ENCODE measurements around the gene AOX1.

The AOX1 gene

DNA sequence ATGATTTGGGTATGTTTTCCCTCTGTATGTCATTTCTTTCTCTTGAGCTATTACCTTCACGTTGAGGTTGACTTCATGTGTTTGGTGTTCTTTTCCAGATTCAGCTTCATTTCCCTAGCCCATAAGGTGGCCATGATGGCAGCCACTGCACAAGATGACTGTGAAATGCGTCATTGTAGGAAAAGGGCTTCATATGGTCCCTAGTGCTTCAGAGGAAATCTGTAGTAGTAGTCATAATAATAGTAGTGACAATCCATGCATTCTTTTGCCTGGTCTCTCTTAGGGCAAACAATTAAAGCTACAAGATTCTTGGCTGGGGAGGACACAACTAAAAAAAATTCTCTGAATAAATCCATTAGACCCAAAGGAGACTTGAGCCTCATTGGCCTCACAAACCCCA is 28.4 kb downstream of the AOX1 start:
- peak; percentile 25 for DNase-seq
- no peak overlapping the region for H3K4me3 ChIP-seq (ENCODE audit: low read depth, low read length)
- no peaks in the 10 kb centered on the region for H3K27me3 ChIP-seq (replicated peaks)
- TF ChIP-seq, protein P1, sequence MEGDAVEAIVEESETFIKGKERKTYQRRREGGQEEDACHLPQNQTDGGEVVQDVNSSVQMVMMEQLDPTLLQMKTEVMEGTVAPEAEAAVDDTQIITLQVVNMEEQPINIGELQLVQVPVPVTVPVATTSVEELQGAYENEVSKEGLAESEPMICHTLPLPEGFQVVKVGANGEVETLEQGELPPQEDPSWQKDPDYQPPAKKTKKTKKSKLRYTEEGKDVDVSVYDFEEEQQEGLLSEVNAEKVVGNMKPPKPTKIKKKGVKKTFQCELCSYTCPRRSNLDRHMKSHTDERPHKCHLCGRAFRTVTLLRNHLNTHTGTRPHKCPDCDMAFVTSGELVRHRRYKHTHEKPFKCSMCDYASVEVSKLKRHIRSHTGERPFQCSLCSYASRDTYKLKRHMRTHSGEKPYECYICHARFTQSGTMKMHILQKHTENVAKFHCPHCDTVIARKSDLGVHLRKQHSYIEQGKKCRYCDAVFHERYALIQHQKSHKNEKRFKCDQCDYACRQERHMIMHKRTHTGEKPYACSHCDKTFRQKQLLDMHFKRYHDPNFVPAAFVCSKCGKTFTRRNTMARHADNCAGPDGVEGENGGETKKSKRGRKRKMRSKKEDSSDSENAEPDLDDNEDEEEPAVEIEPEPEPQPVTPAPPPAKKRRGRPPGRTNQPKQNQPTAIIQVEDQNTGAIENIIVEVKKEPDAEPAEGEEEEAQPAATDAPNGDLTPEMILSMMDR (IDR thresholded peaks at IDR 0.05; ENCODE audit: low read depth, low read length, missing control alignments): no peak
- no peaks in the 10 kb centered on the region for H3K36me3 ChIP-seq (replicated peaks)
- peak overlapping the region; percentile 57 for H3K27ac ChIP-seq
- in situ Hi-C loops (cut with HindIII; ENCODE audit: low pct_ligation_motif_present, low sequenced_read_pairs): no loop called here

DNA sequence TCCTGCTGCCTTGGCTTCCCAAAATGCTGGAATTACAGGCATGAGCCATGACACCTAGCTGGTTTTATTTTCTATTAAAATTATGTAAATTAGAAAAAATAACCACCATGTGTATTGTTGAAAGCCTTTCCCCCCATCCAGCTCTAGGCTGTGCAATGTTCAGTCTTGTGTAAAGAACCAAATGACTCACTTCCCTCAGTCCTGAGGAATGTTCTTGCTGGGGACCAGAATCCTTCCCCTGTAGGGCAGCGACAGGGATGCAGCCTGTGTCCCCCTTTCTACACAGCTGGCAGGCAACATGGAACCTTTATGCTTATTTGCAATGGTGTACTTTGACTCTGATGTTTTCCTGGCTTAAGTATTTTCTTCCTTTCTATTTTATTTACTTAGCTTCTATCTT is 29.4 kb downstream of the AOX1 start:
- TF ChIP-seq, protein P1 (IDR thresholded peaks at IDR 0.05; ENCODE audit: low read depth, low read length, missing control alignments): peak; percentile 41
- Histone ChIP-seq H3K36me3 (replicated peaks) (no peaks in the 10 kb centered on the region), H3K4me3 (ENCODE audit: low read depth, low read length) (no peak overlapping the region), H3K27ac (peak overlapping the region; percentile 57), H3K27me3 (replicated peaks) (no peaks in the 10 kb centered on the region)
- peak; percentile 76 for DNase-seq
- in situ Hi-C loops (cut with HindIII; ENCODE audit: low pct_ligation_motif_present, low sequenced_read_pairs): no loop called here

DNA sequence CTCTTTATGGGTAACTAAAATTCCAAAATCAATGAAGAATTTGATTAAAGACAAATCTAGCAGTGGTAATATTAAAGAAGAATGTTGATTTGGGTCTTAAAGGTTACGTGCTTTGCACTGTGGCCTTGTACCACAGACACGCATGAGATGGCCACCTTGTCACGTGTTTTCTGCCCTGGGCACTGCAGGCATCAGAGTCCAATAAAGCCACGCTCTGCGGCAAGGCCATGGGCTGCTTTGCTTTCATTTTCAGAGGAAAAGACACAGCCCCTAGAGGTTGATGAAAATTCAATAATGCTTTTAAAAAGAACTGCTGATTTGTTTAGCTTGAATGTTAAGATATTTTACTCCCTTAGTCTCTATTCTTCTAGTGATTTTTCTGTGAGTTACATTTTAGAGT is 30.4 kb downstream of the AOX1 start:
- in situ Hi-C loops (cut with HindIII; ENCODE audit: low pct_ligation_motif_present, low sequenced_read_pairs): no loop called here
- no peaks in the 10 kb centered on the region for H3K27me3 ChIP-seq (replicated peaks)
- no peaks in the 10 kb centered on the region for H3K36me3 ChIP-seq (replicated peaks)
- peak overlapping the region; percentile 2 for H3K27ac ChIP-seq
- TF ChIP-seq, protein P1 (IDR thresholded peaks at IDR 0.05; ENCODE audit: low read depth, low read length, missing control alignments): peak; percentile 9
- DNase-seq: no peak
- no peak overlapping the region for H3K4me3 ChIP-seq (ENCODE audit: low read depth, low read length)

DNA sequence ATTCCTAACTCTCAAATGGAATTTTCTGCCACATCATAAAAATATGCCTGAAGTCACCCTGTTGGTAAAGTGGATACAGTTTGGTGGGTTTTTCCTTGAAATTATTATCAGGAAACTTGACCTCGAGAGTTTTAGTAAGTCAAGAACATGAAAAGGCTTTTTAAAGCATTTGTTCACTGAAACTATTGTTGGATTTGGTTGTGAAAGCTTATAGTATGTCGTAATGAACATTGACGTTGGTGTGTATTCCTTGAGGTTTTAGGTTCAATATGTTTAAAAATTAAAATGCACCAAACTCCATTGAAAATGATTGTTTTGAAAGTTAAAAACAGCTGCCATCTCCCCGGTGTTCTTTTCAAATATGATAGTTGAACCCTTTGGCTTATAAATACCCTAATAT is 30.8 kb downstream of the AOX1 start:
- Histone ChIP-seq H3K36me3 (replicated peaks) (no peaks in the 10 kb centered on the region), H3K27ac (peak overlapping the region; percentile 2), H3K4me3 (ENCODE audit: low read depth, low read length) (no peak overlapping the region), H3K27me3 (replicated peaks) (no peaks in the 10 kb centered on the region)
- TF ChIP-seq, protein P1 (IDR thresholded peaks at IDR 0.05; ENCODE audit: low read depth, low read length, missing control alignments): no peak
- in situ Hi-C loops (cut with HindIII; ENCODE audit: low pct_ligation_motif_present, low sequenced_read_pairs): no loop called here
- no peak for DNase-seq

DNA sequence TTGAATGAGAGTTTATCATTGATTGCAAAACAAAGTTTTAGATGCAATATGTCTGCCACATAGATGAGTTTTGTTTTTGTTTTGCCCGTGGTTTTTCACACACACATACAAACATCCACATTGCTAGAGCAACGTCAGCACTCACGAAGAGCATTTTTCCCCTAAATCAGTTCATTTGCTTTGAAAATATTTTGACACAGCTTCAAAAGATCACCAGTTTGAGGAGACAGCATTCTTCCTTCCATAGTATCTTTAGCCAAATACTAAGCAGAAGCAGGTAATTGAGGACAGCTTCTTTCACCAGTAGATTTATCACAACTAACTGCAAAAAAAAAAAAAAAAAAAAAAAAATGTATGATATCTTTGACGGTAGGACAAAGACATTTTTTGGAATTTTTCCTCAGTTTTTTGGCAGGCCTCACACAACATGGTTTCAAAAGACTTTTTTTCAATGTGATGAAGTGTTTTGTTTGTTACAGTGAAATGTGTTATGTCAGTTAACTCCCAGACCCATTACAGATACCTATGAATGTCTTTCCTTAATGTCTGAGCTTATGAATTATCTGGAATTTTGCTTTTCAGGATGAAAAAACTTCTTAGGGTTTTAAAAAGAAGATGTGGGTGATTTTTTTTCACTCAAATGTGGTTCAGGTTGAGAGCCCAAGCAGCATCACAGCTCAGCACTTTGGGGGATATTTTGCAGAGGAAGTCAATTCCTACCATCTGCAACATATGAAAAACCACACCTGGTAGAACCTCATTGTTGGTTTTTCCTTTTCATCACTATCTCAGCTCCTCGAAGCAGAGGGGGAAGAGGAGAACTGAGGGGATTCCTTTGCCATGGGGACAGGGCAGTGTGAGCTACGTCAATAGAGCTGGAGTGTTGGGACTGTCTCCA is 31.6 kb downstream of the AOX1 start:
- no peak for DNase-seq

More for the DNA sequence above, 31.6 kb downstream of the AOX1 start:
- Histone ChIP-seq H3K27me3 (replicated peaks) (no peaks in the 10 kb centered on the region), H3K4me3 (ENCODE audit: low read depth, low read length) (no peak overlapping the region), H3K27ac (peak overlapping the region; percentile 26), H3K36me3 (replicated peaks) (no peaks in the 10 kb centered on the region)
- in situ Hi-C loops (cut with HindIII; ENCODE audit: low pct_ligation_motif_present, low sequenced_read_pairs): no loop called here
- TF ChIP-seq, protein P1 (IDR thresholded peaks at IDR 0.05; ENCODE audit: low read depth, low read length, missing control alignments): no peak
